SK-N-SH (cell line): ENCODE measurements around the gene NUAK1.

Source experiments
- CTCF ChIP-seq: fragments of 200-600 bp; sonication (generic); IDR thresholded peaks from 2 replicates; pipeline ENCODE4 v1.6.1; 2017; ENCODE audit warnings: antibody characterized with exemption, mild to moderate bottlenecking, moderate library complexity
- EP300 ChIP-seq, 2 experiments: IDR thresholded peaks; 2 replicates each; pipeline versions ENCODE4 v1.4.0 to v1.6.1; 2012; ENCODE audit warnings: borderline replicate concordance in 1 of 2, low read depth in 1 of 2, low read length in 1 of 2
- JUND ChIP-seq: IDR thresholded peaks from 2 replicates; pipeline ENCODE4 v1.4.0; 2012
- MEF2A ChIP-seq: IDR thresholded peaks from 2 replicates; pipeline ENCODE4 v1.4.0; 2012; ENCODE audit warnings: low read depth, borderline replicate concordance
- RAD21 ChIP-seq: IDR thresholded peaks from 2 replicates; pipeline ENCODE4 v1.6.1; 2012; ENCODE audit warnings: mild to moderate bottlenecking, low read length
- RFX5 ChIP-seq: IDR thresholded peaks from 2 replicates; pipeline ENCODE4 v1.6.1; 2012; ENCODE audit warnings: mild to moderate bottlenecking, improper control_type of control experiment, low read length
- USF2 ChIP-seq: fragments of 150-350 bp; IDR thresholded peaks from 2 replicates; pipeline ENCODE4 v1.6.1; 2017; ENCODE audit warnings: antibody characterized with exemption, low read length, low read depth, borderline replicate concordance

GRCh38 chr12:106163712-106164111, 25.0 kb upstream of the NUAK1 start:
- TF ChIP-seq CTCF, result no peak
- TF ChIP-seq JUND, result no peak
- no peak for TF ChIP-seq RFX5
- no peak for TF ChIP-seq MEF2A
- no peak for TF ChIP-seq EP300 (IDR thresholded peaks at IDR 0.05; ENCODE audit: borderline replicate concordance in 1 of 2, low read depth in 1 of 2, low read length in 1 of 2)
- no peak for TF ChIP-seq USF2
- no peak for TF ChIP-seq RAD21
